Measurements from ENCODE around the gene KRTAP6-2.

Gene KRTAP6-2

GRCh38 chr21:30563630-30564029 lies 35.1 kb downstream of the KRTAP6-2 start:
- DNase-seq, result no peak

GRCh38 chr21:30563072-30563471 lies 35.6 kb downstream of the KRTAP6-2 start:
- DNase-seq, result no peak

GRCh38 chr21:30561957-30562356 lies 36.7 kb downstream of the KRTAP6-2 start:
- DNase-seq, result no peak

- DNase-seq, result no peak
Observed at GRCh38 chr21:30561264-30561895, 37.3 kb downstream of the KRTAP6-2 start, which contains the start of gene KRTAP19-7. TSS of gene KRTAP19-7 (minus strand) at chr21:30561314. CDS start at chr21:30561289, 25 bp downstream.

DNA sequence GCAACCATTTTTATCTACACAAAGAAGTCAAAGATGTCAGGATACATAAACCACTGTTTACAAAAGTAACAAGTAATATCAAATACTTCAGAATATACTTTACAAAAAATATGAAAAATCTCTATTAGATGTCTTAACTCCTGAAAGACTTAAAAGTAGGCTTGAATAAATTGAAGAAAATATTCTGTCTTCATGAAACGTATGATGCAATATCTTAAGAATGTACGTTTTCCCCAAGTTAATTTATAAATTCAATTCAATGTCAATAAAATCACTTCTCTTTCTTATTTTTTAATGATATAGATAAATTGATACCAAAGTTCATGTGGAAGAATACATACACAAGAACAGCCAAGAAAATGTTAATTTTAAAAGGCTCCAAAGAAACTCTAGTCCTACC lies 43.6 kb downstream of the KRTAP6-2 start:
- no peak for DNase-seq

GRCh38 chr21:30552782-30553181 lies 45.9 kb downstream of the KRTAP6-2 start:
- no peak for DNase-seq

Measured in activated effector memory CD4-positive, alpha-beta T cell treated with Interleukin-2 at 50 U/mL for 16 hours (primary cell).